Mucosa of gallbladder (tissue), 1 donor: Measurements from ENCODE around the gene GABRA6. TPM values are rescaled to one million over a fixed set of nuclear protein-coding genes. Genes with fewer than 3 reads are reported as not detected.

ENCODE experiments used
- total RNA-seq: library from RNA; stranded (reverse); gene quantifications from one replicate; pipeline ENCODE4 v1.2.1, GENCODE V29; 2021
- donor health status: DM: no; HTN: no; CAD: no.

Gene GABRA6
- total RNA-seq, 1 donor from 2014 or later = not detected

Other genes starting within 250 kb of the GABRA6 start
- gene GABRB2, start 139.0 kb upstream of the GABRA6 start, total RNA-seq = 0.72 TPM
- not detected for gene GABRA1, start 162.4 kb downstream of the GABRA6 start, total RNA-seq